HG03025 (cell line): Measurements from ENCODE around the gene IRX2.

Source experiments
- ATAC-seq: cut with Tn5 transposase; IDR thresholded peaks from one replicate; pipeline ENCODE4 v1.9.1; 2021; ENCODE audit warnings: mild to moderate bottlenecking, moderate library complexity; ENCODE audit not compliant: unreplicated experiment, low FRiP score

Gene IRX2

DNA sequence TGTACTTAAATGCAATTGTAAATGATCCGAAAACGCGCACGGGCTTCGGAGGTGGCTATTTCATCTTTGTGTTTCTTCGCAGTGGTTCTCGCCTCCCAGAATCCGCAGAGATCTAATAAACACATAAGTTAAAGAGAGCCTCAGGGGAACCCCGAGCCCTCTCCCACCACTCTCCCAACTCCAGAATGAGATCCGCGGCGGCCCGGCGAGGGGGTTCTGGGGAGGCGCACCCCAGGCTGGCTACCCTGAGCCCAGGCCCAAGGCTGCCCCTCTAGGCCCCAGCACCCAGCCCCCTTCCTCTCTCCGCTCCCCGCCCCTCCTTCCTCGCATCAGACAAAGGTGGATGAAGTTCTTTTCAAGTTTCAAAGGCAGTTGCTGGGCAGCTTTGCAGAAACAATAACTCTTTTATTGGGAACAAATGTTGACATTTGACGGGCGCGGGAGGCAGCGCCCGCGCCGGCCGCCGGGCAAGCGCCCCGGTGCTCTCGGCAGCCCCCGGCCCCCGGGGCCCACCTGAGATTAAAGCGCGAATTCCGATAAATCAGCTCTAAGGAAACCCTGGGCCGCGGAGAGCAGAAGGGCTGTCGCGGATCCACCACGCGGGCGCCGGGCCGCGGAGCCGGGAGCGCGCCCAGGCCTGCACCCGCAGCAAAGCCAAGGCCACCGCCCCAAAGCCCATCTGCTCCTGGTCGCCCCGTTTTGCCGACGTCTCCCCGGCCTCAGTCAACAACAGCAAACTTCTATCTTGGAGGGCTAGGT lies 8.4 kb downstream of the IRX2 start:
- ATAC-seq = no peak

DNA sequence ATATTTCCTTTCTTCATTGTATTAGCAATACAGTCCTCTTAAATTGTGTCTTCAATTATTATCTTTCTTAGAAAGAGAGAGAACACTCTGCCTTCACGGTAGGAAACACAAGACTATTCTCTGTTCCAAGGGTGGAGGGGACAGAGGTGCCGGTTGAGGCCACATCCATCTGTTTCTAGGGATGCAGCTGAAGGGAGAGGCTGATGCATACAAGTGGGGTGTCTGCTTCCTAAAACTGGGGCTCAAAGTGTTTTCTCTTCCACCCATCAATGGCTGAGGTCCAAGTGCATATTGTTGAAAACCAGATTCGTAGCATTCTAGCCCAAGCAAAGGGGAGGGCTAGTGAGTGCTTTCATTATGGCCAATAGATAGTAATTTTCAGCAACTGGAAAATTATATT lies 9.5 kb downstream of the IRX2 start:
- ATAC-seq = no peak

DNA sequence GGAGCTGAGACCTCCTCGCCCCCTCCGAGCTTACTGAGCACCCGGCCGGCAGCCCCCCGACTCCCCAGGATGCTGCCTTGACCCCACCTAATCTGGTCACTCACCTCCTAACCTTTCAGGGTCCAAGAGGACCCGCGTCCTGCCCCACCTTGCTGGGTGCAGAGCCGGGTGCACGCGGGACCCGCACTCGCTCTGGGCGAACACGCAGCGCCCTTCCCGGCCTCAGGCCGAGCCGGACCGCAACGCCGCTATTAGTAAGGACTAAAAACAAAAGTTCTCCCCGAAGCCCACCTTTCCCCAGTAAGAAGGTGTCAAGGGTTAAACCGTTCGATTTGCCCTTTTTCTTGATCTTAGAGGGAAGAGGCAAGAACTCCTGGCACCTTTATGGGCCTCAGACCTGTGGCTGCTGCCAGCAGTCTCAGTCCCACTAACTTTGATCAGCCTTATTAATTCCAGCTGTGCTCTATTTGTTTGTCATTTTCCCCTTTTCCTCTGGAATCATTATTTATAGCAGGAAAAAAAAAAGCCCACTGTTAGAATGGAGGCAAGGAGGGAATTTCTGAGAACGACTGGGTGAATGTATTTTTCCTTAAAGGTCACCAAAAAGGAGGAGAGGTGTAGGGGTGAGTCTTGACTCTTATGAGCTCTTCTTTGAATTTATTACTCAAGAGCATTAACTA lies 10.5 kb downstream of the IRX2 start:
- no peak for ATAC-seq

DNA sequence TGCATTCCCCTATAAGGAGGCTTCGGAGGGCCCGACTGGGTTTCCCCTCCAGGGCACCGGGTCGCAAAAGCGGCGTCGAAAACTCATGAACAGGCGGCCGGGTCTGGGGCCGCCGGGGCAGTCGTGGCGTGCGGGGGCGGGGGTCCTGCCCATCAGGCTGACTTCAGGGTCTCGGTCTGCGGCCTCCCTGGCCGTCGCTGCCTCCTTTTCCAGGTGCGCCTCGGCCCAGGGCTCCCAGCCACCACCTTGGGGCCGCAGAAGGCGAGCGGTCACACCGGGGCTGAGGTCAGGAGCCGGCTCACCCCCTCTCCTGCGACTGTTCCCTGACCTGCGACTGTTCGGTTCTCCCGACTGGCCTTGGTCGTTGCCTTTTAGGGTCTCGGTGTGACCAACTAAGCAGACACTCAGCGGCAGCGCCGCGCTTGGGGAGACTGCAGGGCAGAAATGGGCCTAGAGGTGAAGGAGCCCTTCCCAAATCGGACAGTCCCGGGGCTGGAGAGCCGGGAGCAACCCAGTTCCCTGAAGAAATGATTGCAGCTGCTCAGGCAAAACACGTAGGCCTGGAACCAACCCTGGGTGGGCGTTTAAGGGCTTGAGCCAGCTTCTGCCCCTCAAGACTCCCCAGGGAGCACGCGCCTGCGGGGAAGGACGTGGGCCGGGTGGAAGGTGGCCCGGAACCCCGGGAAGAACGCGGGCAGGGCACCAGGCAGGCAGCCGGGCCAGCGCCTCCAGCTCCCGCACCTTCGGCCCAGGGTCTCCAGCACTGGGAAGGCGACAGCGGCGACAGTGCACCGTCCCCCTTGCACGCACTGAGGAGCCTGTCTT lies 11.2 kb downstream of the IRX2 start:
- ATAC-seq = no peak

DNA sequence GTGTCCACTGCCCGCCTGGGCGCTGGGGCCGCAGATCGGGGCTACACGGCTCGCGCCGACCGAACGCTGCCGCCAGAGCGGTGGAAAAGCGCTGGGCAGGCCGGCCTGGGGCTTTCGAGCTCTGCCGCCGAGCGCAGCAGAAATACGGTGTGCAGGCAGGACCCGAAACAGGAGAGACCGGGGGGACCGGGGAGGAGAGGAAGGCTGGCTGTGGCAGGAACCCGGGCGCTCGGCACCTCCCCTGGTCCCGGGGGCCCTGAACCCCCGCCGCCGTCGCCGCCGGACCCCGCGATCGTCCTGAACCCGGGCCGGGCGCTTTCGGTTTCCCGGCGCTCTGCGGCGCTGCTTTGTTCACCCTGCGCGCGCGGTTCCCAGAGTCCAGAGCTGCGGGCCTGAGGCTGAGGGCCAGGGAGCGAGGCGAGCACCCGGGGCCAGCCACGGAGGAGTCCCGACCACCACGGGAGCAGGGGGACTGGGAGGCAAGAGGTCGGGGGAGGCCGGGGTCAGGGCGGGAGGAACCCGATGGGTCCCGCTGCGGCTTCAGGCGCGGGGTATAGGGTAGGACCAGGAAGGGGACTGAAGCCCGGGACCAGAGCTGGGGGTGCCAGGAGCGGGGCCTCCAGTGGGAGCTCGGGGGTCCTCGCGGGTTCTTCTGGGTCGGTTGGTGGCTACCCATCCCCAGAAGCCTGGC lies 12.0 kb downstream of the IRX2 start:
- ATAC-seq = no peak

DNA sequence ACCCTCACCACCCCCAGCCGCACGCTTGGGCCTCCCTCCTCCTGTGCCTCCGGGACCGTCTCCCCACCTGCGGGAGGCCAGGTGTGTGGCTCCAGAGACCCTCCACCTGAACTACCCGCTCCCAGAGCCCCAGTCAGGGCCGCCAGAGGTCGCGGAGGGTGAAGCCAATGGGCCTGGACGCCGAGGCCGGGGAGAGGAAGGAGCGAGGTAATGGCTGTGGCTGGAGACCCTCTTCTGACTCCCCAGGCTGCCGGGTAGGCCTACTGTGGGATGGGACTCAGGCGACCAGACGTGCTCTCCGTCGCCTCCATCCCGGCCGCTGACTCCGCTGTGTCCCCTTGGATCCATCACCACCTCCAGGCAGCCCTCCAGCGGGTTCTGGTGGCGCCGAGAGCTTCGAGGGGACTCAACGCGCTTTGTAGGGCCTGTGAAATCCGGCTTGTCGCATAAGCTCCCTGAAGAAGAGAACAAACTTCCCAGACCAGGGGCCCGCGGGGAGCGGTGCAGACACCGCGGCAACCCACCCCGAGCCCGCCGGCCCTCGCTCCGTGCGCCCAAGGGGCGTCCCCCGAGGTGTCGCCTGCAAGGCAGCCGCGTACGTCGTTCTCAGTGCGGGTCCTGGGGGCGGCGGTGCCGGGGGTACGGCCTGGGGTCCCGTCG lies 12.6 kb downstream of the IRX2 start:
- ATAC-seq = no peak

DNA sequence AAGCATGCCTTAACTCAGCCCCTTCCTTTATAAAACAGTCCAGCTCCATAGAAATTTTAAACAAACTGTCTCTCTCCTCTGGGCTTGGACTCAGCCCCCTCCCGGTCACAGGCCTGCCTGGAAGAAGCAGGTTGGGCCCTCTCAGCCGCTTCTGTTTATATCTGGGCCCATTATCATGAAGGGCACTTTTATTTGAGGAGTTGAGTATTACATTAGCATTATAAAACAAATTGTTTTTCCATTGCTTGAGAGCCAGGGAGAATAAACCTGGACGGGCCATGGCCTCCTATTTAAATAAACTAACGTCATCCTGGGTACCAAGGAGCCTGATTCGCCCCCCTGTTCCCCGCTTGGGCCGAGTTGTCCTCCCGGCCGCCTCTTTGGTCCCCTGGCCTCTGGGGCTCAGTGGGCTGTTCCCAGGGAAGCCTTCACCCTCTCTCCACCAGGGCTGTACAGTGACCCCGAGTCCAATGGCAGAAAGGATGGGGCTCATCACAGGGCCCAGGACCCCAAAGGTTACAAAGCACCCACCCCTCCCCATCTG lies 13.2 kb downstream of the IRX2 start:
- ATAC-seq = no peak

DNA sequence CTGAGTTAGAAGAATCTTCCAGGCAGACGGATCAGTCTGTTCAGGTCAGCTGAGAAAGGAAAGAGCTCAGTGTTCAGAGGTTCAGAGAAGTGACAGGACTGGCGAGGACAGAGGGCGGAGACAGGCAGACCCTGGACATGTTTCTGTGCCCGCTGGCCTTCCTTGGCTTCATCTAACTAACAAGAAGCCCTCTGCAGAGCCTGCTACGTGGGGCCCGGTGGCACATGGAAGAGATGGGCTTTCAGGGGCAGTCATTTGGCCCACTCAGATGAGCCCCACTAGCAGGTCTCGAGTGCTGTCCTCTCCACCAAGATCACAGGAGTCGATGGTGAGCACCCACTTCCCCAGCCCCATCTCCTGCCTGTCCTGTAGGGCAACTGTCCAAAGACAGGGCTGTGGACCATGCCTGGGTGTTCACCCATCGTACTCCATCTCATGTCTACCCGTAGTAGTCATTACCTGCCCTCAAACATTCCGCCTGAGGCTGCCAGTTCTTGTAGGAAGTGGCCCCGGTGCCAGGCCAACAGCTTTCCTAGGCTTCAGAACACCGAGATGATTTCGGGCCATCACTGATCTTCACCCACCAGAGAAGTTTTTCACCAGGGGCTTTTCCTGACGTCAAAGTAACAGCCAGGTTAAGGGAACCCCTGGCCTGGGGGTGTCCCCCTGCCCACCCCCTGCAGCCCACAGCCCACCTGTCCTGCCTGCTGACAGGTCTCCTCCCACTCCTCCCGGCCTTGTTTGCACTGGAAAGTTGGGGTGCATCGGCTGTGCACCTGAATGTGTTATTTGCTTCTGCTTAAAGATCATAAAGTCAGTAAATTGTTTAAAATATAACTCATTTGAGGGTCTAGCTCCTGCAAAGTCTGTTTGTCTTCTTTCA lies 14.0 kb downstream of the IRX2 start:
- ATAC-seq = no peak

DNA sequence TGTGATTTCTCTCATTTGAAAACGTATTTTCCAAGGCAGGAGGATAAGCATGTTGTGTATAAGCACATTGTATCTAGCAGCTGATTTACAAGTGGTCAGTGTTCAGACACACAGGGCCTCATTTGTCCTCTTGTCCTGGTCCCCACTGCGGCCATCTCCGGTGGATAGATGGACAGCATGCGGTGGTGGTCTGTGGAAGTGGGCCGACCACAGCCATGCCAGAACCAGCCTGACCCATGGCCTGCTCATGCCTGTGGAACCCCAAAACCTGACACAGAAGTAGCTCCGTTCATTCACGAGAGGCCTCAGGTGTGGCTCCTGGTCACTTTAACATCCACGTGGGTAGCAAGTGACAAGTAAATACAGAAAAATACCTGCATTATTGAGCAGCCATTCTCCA lies 14.6 kb downstream of the IRX2 start:
- ATAC-seq = no peak

DNA sequence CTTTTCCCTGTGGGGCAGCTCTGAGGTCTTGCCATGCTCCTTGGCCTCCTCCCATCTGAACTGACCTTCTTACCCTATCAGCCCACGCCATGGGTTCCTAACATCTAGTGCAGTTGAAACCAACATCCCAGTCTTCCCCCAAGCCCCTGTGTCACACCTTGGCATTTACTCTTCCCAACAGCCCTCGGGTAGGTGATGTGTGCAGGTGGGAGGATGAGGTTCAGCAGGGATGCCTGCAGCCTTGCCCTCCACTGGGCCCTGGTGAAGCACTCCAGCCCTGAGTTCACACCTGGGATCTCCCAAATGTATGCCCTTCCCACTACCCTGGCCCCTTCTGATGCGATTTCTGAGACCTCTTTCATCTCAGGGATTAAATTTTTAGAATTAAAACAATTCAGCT lies 15.5 kb downstream of the IRX2 start:
- ATAC-seq = no peak

DNA sequence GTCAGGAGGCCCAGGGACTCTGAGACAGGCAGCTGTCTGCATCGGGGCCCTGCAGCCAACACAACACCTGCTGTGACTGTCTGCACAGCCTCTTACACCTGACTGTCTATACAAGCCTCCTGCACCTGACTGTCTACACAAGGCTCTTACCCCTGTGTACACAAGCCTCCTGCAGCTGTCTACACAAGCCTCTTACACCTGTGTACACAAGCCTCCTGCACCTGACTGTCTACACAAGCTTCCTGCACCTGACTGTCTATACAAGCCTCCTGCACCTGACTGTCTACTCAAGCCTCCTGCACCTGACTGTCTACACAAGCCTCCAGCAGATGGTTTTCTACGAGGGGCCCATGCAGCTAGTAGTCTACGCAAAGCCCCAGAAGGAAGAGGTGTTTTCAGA lies 18.6 kb downstream of the IRX2 start:
- no peak for ATAC-seq

DNA sequence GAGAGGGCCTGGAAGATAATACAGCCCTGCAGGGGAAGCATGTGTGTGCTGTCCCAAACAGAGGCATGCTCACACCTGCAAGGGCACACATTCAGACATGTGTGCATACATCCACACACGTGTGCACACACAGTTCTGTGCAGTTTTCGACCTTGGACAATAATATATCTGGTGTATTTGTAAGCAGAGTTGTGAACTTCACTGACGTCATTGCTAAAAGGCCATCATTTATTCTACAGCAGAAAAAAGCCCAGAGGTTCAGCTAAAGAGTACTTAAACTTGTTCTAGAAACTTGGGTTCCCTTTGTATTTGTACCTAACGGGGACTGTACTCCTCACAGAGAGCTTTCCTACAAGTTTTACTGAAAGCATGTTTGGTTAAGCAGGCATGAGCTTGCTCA lies 19.5 kb downstream of the IRX2 start:
- no peak for ATAC-seq

DNA sequence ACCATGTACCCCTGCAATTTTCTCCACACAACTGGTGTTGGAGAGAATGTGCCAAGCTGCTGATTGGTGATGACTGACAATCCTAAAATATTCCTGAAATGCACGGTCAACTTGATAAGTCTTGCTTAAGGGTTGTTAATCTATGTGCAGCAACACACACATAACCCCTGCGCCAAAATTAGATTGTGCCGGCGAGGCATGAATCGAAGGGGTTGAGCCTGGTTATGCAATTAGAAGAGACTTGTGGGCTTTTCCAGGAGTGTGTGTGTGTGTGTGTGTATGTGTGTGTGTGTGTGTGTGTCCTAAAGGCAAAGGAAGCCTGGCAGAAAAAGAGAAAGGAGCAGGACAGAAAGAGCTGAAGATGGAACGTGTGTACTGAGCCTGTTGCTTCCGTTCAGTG lies 22.3 kb downstream of the IRX2 start:
- no peak for ATAC-seq

DNA sequence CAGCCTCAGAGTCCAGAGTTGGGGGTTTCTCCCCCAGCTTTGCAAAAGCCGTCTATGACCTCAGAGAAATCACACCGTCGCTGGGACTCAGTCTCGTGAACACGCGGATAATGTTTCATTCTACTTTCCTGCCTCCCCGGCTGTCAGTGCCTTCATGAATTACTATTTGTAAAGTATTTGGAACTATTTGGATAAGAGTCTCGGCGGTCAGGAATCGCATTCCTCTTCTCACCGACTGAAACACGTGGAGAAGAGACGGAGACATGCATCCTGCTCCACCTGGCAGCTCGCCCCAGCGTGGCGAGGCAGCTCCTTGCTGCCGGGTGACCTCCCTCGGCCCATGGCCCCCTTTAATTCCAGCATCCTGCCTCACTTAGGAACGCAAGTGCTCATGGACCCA lies 23.9 kb downstream of the IRX2 start:
- no peak for ATAC-seq

DNA sequence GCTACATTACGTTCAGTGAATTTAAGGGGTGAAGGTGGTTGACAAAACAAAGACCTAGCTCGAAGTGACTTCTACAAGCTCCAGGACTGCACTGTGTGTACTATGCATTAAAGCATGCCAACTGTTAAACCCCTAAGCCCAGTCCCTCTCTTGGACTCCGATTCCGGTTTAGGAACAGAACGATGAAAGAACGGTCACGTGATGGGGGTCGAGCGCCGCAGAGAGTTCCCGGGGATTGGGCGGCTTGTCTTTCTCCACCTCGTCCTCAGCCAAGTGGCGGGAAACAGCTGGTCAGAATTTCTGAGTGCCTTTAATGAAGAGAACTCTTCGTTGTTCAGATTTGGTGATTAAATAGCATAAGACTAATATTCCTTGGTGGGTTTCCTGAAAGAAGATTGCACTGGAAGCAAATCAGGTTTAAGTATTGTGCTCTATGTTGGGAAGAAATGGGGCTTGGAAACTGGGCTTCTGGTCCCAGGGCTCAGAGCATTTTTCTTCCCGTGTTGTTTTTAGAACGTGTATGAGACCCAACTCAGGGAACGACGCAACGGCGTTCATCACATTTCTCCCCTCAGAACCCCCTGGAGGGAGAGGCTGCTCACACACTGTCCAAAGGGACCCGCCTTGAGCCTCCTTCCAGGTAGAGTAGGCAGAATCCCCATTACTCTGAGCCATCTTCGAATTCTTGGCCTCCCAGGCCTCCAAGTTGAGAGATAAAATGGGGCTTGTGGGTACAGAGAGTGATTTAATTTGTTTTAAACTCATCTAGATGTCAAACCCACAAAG lies 25.3 kb downstream of the IRX2 start:
- no peak for ATAC-seq

DNA sequence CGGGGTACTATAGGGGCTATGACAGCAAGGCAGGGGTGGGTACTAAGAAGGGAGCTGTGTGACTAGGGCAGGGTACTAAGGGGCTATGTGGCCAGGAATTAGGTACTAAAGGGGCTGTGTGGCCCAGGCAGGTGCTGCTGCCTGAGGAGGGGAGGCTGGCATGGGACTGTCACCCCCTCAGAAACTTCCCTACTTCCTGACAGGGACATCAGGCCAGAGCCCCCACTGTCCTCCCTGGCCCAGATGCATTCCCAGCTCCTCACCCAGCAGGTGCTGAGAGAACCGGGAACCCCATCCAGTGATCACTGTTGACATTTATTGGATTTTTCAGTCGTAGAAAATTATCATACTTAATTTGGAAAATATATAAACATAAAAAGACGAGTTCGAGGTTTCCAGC lies 26.6 kb downstream of the IRX2 start:
- ATAC-seq = no peak

DNA sequence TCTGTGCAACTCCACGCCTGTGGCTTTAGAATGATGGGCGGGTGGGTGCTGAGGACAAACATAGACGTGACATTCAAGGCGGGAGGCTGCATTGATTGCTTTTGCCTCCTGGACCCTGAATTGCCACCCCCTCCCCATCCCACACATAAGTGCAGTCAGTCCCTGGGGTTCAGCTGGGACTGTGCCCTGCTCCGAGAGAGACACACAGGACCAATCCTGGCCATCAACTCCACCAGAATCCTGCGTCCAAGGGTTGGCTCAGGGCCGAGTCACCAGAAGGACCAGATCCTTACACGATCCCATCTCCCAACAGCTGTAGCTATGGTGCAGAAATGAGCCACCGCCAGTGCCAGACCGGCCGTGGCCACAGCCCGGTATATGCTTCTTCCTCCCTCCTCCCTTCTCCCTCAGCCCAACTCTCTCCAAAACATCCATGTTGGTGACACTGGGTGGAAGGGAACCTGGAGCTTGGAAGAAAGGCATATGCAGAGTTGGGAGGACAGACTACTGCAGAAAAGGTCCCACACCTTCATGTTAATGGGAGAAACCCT lies 27.4 kb downstream of the IRX2 start:
- no peak for ATAC-seq

DNA sequence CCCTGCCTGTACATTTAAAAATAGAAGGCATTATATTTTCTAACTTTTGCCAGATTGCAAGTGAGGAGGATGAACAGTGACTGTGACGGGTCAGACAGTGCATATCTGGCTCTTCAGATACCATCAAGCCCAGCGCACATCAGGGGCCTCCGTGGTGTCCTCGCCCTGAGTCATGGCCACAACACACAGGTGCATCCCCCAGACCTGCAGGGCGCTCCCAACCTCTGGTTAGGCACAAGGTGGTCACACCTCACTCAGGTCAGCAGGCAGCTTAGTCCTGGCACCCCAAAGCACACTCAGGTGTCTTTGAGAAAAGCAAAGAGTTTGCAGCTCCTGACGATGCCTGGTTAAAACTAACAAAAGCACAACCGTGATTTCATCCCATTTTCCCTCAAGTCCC lies 28.6 kb downstream of the IRX2 start:
- no peak for ATAC-seq
